ENCODE results near the gene BEST1.
"Not testable (repeated sequence)": the region's sequence is repeated elsewhere in the genome, so short reads cannot be mapped to it uniquely, and the experiment has no call there.

The BEST1 gene

DNA sequence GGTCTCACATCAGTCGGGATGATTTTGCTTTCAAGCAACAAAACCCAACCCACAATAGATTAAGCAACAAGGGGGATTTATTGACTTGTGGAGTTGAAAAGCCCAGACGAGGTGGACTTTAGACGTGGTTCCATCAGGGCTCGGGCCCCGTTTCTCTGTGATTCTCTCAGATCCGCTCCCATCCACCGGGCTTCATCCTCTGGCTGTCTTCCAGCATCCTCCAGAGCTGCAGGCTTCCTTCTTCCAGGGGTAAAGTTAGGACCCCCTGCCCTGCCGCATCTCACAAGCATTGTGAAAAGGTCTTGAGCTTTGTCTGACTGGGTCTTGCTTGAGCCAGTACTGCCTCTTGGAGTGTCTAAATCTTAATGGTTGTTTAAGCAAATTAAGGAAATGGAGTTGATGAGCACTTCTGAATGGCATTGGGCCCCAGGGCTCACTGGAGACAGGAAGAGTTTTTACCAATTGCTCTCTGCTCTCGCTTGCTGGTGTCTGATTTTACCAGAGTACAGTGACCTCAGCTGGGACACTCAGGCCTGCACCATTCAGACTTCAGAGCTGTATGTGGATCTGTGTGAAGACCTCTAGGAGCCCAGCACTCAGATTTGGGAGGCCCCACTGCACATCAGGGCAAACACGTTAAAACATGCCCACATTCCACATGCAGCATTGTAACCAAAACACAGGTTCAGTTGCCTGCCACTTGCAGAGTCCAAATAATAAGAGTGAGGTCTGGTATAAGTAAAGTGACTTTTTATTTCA, 30.8 kb downstream of the BEST1 start:
- DNase-seq, result no peak

DNA sequence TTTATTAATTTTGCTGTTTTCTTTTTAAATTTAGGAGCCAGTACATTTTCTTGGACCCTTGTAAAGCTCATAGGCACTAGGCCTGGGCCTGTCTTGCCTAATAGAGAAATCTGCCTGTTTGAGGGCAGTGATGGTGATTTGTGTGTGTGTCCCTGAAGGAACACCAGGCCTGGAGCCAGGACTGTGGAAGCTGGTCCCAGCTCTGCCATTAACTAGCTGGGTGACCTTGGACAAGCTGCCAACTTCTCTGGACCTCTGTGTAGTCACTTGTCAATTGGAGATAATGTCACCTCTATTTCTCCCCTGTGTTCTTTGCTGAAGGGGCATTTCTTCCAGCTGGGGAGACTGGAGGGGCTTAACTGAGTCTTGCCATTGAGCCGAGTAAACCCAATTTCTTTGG, 33.3 kb downstream of the BEST1 start:
- DNase-seq, result no peak

DNA sequence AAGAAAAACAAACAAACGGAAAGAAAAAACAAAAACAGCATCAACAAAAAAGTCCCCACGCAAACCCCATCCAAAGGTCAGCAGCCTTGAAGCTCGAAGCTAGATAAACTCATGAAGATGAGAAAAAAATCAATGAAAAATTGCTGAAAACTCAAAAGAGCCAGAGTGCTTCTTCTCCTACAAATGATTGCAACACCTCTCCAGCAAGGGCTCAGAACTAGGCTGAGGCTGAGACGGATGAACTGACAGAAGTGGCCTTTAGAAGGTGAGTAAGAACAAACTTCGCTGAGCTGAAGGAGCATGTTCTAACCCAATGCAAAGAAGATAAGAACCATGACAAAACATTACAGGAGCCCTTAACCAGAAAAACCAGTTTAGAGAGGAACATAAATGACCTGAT, 35.7 kb downstream of the BEST1 start:
- no peak for DNase-seq

DNA sequence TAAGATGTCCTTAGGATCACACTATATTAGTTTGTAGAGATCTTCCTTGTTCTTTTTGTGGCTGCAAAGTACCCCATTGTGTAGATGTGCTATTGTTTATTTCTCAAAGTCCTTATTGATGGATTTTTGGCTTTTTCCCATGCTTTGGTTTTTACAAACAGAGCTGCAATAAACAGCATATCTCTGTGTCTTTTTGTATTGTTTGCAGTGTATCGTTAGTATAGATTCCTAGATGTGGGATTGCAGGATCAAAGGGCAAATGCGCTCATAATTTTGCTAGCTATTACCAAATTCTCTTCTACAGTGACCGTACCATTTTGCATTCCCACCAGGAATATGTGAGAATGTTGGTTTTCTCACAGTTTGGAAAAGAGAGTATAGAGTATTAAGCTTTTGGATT, 44.8 kb downstream of the BEST1 start:
- no peak for DNase-seq

DNA sequence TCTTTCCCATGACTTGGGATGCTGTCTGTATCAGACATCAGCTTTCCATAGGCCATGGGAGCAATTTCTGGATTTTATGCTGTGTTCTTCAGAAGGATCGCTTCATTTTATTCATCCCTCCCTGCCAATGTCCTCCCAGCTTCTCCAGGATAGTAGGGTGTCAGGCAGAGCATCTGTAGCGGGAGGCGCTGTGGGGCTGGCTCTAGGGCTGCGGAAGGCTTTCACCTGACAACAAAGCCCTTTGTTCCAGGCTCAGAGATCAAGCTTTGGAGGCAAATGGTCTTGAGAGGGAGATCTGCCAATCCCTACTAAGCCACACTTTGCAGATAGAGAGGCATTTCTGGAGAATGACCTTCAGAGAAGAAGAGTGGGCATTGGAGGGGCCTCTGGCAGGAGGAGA, 46.8 kb downstream of the BEST1 start:
- no peak for DNase-seq

DNA sequence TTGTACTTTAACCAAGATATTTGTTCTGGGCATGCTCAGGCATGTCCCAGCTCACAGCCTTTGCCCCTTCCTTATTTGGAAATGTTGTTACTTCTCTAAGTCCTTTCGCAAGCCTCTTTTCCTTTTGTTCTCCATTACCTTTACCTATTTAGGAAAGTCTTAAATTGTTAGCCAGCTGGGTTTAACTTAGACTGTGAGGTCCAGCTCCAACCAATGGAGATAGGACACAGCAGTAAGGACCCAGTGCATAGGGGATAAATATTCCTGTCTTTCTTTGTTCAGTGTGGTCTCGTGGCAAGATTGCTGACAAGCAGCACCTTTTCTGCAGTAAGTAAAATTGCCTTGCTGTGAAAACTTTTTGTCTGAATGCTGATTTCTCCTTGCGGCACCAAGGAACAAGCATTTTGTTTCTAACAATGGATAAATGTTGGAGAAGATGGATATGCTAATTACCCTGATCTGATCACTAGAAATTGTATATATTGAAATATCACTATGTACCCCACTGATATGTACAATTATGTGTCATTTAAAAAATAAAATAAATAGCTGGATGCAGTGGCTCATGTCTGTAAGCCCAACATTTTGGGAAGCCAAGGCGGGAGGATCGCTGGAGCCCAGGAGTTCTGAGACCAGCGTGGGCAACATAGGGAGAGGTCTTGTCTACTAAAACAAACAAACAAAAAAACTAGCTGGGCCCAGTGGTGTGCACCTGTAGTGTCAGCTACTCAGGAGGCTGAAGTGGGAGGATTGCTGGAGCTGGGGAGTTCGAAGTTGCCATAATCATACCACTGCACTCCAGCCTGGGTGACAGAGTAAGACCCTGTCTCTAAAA, 49.2 kb downstream of the BEST1 start:
- DNase-seq, result no peak

DNA sequence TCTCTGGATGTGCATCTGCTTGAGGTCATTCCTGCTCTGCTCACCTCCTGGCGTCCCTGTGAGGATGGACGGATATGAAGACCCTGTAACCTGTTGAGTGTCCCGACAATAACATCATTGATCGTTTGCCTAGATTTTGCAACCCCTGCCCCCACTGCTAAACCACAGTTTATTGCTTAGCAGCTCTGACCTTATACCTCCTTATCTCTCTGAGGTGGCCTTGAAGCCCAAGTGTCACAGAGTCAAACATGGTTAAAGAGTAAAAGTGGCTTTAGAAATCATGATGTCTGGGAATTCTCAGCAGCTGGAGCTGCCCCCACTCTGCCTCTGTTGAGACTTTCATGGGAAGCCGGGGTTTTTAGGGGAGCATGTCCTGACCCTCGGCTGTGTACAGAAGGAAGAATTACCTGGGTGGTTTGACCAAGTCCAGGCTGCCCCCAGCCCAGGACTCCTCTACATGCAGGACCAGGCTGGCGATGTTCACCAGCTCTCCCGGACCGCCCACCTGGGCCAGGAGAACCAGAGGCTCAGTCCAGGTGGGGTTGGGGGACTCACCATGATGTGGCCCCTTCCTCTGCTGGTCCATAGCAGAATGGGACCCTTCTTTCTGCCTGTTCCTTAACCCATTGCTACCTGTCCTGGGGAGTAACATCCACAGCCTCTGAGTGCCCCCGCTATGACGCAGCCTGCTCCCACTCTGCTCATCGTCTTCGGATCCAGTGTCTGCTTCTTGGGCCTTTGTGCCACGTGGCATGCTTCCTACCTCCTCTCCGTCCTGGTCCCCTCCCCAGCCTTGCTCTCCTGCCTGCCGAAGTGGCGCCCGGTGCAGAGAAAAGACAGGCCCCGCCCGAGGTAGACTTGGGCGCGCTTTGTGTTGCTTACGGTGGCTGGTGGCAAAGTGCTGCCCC, 50.6 kb downstream of the BEST1 start:
- no peak for DNase-seq

DNA sequence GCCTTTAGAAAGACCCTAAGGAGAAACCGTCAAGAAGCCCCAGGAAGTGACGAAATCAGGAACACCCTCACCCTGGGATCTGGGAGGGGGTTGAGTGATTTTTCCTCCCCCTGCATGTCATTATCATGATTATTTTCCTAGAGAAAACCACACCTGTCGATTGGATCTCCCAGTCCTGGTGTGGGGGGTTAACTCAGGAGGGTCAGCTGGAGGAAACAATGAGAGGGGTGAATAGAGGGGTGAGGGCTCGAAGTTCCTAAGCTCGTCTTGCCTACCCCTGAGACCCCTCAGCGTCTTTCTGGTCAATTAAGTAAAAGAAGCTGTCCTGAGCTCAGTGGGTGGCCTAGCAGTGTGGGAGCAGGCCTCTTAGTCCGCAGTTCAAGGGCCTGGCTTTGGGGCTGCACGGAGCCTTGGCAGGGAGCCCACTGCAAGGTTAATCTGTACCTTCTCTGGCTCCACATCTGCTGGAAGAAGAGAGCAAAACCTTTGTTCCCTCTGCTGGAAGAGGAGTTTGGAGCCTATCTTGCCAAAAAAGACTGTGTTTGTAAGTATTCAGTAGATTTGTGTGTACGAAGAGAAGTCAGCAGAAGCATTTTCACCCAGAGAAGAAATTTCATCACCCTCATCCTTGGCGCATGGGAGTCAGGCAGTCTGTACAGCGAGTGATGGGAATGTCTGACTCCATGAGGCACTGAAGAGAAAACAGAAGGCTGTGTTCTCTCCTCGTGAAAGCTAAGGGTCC, 51.5 kb downstream of the BEST1 start:
- DNase-seq, result no peak

DNA sequence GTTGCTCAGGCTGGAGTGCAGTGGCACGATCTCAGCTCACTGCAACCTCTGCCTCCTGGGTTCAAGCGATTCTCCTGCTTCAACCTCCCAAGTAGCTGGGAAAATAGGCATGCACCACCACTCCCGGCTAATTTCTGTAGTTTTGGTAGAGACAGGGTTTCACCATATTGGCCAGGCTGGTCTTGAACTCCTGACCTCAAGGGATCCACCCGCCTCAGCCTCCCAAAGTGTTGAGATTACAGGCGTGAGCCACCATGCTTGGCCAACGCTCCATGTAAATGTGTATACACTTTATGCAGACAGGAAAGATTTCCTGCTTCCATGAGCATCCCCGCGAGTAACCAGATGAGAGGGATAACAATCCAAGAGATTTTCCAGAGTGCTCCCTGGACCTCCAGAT, 52.1 kb downstream of the BEST1 start:
- not testable (repeated sequence) for DNase-seq

DNA sequence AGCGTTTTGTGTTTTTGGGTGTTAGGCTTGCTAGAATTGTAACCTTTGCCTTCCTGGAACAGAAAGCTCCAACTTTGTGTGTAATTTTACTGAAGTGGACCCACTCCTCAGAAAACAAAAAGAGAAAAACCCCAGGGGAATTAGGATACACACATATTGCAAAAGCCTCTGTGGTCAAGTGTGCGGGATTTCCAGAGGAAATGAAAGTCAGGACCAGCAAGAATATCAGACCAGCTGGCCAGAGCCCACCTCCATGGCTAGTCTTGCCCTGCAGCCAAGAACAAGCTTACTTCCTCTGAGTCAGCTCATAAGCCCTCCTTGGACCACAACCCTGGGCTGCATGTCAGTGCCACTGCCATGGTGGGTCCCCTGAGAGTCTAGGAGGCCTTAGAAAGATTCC, 54.3 kb downstream of the BEST1 start:
- peak in 1 of 2 donors; percentile 57 for DNase-seq

DNA sequence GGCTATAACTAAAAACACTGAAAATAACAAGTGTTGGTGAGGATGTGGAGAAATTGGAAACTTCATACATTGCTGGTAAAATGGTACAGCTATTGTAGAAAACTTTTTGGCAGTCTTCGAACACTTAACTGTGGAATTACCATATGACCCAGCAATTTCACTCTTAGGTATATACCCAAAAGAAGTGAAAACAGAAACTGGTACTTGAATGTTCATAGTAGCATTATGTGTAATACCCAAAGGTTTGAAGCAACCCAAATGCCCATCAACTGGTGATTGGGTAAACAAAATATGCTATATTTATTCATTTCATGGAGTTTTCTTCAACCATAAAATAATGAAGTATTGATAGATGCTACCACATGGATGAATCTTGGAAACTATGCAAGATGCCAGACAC, 58.0 kb downstream of the BEST1 start:
- DNase-seq, result no peak

DNA sequence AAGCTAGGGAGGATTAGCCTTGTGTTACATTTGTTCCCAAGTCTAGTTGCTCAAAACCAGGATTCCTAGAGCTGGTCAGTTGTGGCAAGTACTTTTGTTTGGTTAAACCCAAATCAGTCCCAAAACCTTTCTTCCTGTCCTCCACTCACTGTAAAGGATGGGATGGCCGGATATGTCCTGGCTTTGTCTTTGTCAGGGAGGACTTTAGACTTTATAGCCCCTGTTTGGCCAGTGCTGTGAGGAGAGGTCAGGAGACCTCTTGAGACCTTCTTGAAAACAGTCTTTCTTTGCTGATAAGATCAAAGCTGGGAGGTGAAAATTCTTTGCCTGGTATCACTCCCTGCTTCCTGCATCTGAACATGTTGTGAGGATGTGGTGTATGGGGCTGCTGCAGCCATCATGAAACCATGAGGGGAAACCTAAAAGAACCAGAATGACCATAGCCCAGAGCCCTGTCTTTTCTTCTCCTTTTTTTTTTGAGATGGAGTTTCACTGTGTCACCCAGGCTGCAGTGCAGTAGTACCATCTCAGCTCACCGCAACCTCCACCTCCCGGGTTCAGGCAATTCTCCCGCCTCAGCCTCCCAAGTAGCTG, 60.9 kb downstream of the BEST1 start:
- DNase-seq, result no peak

DNA sequence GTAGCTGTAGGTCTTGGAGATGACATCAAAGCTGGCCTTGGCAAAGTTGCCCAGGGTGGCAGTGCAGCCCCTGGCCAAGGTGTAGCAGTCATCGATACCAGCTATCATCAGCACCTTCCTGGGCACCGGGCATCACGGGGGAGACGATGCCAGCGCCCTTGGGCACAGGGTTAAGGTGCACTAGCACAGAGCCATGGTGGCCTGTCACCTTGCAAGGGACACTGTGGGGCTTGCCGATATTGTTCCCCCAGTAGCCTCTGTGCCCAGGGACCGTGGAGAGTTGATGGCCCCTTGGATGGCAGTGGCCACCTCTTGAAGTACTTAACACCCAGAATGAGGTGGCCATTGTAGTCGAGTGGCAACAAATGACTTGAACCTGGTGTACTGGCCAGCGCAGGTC, 61.7 kb downstream of the BEST1 start:
- no peak for DNase-seq

DNA sequence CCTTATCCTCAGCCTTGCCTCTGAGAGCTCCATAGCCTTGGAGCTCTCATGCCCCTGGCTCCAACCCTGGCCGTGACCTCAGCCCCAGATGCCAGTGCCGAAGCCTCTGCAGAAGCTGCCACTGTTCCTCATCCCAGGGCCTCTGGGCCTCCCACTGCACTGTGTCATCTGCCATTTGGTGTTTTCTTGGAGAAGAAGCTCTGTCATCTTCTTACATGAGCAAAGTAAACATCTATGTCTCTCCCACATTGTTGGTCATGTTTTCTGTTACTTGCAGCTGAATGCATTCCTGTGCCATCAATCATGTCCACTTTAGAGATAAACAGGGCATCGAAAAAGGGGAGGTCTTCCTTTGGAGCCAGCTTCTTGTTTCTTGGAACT, 62.3 kb downstream of the BEST1 start:
- DNase-seq, result no peak

DNA sequence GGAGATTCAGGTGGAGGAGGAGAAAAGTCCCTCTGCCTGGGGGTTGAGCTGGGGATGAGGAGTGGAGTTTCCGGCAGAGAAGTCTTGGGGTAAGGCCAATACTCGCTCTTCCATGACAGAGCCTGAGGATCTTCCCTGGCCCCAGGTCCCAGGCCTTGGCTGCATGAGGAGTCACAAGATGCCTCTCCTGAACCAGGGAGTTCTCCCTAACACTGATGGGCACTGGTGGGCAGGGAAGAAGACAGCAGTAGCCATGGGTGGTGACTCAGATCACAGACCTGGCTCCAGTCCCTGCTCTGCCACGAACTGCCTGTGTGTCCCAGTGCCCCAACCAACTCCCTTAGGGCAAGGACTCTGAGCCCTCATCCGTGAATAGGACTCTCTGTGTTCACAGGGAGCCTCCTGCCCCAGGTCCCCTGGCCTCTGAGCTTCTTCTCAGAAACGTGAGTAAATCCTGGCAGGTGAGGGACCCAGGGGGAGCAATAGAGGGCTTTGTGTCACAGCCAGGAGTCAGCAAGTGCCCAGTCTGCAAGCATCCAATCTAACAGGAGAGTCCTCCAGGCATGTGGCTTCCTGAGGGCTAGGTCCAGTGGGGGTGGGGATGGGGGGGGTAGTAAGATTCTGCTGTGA, 62.8 kb downstream of the BEST1 start:
- DNase-seq, result no peak

Measured in CD4-positive, alpha-beta T cell treated with Interleukin-4 for 1 hour (primary cell).